Suppressor macrophage treated with lipopolysaccharide for 1 hour (primary cell): ENCODE measurements around the gene RCC2.
"Not testable (repeated sequence)": the region's sequence is repeated elsewhere in the genome, so short reads cannot be mapped to it uniquely, and the experiment has no call there.

Experiments used
- DNase-seq, 3 donors: peaks; one replicate each; pipeline ENCODE4 v3.0.0-alpha.2; 2020 to 2022

Gene RCC2

GRCh38 chr1:17439250-17440073, at the start of gene RCC2:
TSS of gene RCC2 (minus strand) at chr1:17439677. CDS start at chr1:17438514, 1,163 bp downstream.
- peak; percentile 81 to 94 (median 86) for DNase-seq

GRCh38 chr1:17486242-17486641, 46.8 kb upstream of the RCC2 start:
- no peak for DNase-seq

GRCh38 chr1:17485281-17485680, 45.8 kb upstream of the RCC2 start:
- DNase-seq: peak in 2 of 3 donors; percentile 19 to 35

GRCh38 chr1:17481981-17482380, 42.5 kb upstream of the RCC2 start:
- DNase-seq: not testable (repeated sequence)

GRCh38 chr1:17480846-17481245, 41.4 kb upstream of the RCC2 start:
- DNase-seq: no peak

- no peak for DNase-seq
Measured at GRCh38 chr1:17475752-17476151, 36.3 kb upstream of the RCC2 start.

GRCh38 chr1:17474836-17475555, 35.5 kb upstream of the RCC2 start:
- not testable (repeated sequence) for DNase-seq

GRCh38 chr1:17472814-17473213, 33.3 kb upstream of the RCC2 start:
- DNase-seq: no peak

- no peak for DNase-seq
Measured at GRCh38 chr1:17471393-17471792, 31.9 kb upstream of the RCC2 start.

GRCh38 chr1:17470021-17470799, 30.7 kb upstream of the RCC2 start:
- DNase-seq: no peak

- not testable (repeated sequence) for DNase-seq
Measured at GRCh38 chr1:17468357-17469265, 29.1 kb upstream of the RCC2 start.

GRCh38 chr1:17466359-17466758, 26.9 kb upstream of the RCC2 start:
- DNase-seq: no peak

- peak in 1 of 3 donors; percentile 29 for DNase-seq
Measured at GRCh38 chr1:17465228-17465627, 25.8 kb upstream of the RCC2 start.

- no peak for DNase-seq
Measured at GRCh38 chr1:17463991-17464390, 24.5 kb upstream of the RCC2 start.

- no peak for DNase-seq
Measured at GRCh38 chr1:17462669-17463068, 23.2 kb upstream of the RCC2 start.

- DNase-seq: no peak
Measured at GRCh38 chr1:17460219-17460618, 20.7 kb upstream of the RCC2 start.

- DNase-seq: no peak
Measured at GRCh38 chr1:17458794-17459193, 19.3 kb upstream of the RCC2 start.

- DNase-seq: no peak
Measured at GRCh38 chr1:17452686-17453085, 13.2 kb upstream of the RCC2 start.

GRCh38 chr1:17452203-17452602, 12.7 kb upstream of the RCC2 start:
- DNase-seq: not testable (repeated sequence)

- DNase-seq: no peak
Measured at GRCh38 chr1:17451731-17452130, 12.3 kb upstream of the RCC2 start.

GRCh38 chr1:17447501-17447992, 8.1 kb upstream of the RCC2 start:
- DNase-seq: no peak

- no peak for DNase-seq
Measured at GRCh38 chr1:17442841-17443240, 3.4 kb upstream of the RCC2 start.
